ENCODE measurements around the gene LRR1. TPM values are rescaled to one million over a fixed set of nuclear protein-coding genes. Genes with fewer than 3 reads are reported as not detected.
"Not testable (repeated sequence)": the region's sequence is repeated elsewhere in the genome, so short reads cannot be mapped to it uniquely, and the experiment has no call there.

LRR1 gene
- total RNA-seq, 1 donor from 2014 or later = 42.0 TPM

DNA sequence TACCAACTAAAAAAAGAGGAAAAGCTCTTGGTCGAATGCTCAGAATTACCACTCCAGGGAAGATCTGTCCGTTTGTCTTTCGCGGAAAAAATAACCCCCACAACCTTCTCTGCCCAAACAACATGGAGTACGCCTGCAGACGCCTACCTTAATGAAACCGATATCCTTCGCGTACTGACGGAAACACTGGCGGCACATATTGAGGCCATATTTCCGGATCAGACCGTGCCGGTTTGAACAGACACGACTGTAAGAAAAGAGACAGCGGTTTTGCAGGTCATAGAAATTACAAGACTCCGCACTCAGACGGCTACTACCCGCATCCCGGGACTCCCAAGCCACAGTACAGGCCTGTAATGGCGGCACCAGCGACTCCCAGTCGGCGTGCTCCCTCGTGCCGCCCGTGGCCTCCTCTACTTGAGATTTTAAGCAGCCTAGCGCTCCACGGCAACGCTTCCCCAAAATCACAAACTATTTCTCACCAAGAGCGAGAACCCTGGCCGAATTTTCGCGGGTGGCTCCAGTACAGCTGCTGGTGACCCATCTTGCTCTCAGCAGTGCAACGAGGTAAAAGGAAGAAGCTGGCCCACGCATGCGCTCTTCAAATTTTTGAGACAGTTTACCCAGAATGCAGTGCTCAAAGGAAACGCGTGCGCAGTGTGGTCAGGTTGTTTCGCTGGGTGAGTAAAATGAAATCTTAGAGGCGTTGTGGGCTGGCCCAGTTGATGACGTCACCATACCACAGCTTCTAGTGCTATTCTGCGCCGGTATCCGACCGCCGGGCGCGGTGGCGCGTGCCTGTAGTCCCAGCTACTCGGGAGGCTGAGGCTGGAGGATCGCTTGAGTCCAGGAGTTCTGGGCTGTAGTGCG is 12.7 kb upstream of the LRR1 start, which contains the start of gene RPS29:
RPS29 (minus strand) TSS at position 578 of the 870 bp plus-strand sequence; CDS start at position 544, 34 bp downstream.
- intact Hi-C loops (cut with micrococcal nuclease) = loop anchor here (1.0 to 5.0 kb wide), 15 partner anchors 12 to 1656 kb away; partner anchors contain the start of genes DMAC2L, KLHDC2, L2HGDH and LRR1

DNA sequence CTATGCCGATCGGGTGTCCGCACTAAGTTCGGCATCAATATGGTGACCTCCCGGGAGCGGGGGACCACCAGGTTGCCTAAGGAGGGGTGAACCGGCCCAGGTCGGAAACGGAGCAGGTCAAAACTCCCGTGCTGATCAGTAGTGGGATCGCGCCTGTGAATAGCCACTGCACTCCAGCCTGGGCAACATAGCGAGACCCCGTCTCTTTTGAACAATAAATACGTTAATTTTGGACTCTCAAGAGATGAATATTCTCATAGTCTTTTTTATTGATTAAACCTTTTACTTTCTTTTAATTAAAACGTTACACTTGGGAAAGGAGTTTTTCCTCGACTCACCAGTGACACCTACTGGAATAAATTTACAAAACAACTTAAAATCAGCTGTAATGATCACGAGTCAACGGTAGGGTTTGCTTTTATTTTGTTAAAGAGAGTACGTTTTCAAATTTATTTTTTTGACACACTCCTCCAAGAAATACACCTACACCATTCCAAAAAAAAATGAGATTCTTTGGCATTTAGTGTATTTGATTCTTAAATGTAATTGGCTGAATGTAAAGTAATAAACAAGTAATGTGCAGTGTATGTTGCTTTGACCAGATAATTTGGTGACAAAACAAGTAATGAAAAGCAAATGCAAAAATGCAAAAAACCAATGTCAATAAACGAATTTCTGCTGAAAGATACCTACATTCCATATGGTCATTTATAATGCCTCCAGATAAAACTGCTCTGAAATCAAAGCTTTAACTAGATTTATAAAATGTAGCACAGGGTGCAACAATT is 11.9 kb upstream of the LRR1 start:
- intact Hi-C loops (cut with micrococcal nuclease) = loop anchor here (1.0 to 5.0 kb wide), 15 partner anchors 11 to 1655 kb away; partner anchors contain the start of genes DMAC2L, KLHDC2, L2HGDH and LRR1

DNA sequence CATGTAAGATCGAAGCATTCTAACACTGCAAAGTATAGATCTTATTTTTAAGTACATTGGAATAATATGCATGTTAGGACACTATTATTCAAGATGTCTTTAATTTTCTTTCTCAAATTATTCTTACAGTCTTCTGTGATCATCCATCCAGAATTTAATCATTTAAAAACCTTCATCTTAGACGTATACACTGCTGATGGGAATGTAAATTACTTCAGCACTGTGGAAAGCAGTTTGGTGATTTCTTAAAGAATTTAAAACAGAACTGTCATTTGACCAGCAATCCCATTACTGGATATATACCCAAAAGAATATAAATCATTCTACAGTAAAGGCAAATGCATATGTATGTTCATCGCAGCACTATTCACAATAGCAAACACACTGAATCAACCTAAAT is 9.4 kb upstream of the LRR1 start:
- intact Hi-C loops (cut with micrococcal nuclease) = loop anchor here (5.0 kb wide), 3 partner anchors 943 to 1653 kb away; partner anchors contain the start of genes MAP4K5 and TMX1

DNA sequence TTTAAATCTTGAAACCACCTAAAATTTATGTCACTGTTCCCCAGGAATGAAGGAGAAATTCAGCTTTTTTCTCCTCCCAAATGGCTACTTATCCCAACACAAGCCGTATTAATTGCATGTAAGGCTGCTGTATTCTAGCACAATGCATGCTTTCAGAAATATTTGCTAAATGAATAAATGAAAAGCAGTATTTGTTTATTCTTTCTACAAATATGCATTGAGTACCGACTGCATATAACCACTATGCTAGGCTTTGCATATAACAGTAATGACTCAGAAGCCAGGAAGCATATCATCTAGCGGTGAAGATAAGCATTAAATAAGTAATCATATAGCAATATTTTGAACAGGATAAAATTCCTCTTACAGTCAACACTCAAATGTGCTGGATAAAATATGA is 5.7 kb upstream of the LRR1 start:
- intact Hi-C loops (cut with micrococcal nuclease) = no loop called here

DNA sequence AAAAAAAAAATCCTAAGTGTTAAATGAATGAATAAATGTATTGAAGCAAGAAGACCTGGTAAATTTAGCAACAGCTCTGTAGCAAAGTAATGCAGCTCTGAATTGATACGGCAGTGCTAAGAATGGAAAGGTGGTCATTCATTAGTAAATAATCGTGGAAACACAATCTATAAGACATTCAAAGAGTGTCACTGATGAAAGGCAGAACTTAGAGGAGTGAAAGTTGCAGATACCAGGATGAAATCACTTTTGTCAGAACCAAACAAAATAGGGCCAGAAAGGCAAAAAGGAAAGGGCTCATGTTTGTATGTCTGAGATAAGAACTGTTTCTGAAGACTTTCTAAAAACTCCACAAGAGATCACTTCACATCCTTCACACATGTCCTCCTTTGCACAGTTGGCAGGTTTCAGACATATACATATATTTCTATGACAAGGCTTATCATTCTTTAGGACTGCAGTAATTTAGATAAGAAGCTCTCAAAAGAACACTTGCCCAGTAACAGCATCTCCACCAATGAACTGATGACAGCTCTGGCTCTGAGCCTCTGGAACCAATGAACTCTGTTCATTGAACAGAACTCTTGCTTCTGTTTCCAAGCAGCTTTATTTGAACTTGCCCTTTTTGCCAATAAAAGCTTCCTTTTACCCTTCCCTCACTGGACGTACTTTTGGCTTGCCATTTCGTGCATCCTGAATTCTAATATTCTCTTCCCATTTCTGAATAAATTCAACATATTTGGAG is 4.2 kb upstream of the LRR1 start:
- intact Hi-C loops (cut with micrococcal nuclease) = no loop called here

DNA sequence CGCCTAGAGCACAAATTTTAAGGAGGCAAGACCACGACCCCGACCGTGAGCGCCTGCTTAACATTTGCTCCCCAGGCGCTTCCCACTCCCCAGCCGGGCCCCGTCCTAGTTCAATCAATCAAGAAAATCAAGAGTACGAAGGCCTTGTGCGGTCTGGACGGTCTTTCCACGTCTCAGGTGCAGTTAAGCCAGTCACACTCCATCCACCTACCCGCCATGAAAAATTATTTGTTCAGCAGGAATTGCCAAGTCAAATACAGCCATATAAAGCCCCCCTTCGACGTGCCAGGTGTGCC is 603 bp upstream of the LRR1 start:
- intact Hi-C loops (cut with micrococcal nuclease) = loop anchor here (1.0 kb wide), 4 partner anchors 12 to 169 kb away; partner anchors contain the start of genes MGAT2, RPL36AL and RPS29

DNA sequence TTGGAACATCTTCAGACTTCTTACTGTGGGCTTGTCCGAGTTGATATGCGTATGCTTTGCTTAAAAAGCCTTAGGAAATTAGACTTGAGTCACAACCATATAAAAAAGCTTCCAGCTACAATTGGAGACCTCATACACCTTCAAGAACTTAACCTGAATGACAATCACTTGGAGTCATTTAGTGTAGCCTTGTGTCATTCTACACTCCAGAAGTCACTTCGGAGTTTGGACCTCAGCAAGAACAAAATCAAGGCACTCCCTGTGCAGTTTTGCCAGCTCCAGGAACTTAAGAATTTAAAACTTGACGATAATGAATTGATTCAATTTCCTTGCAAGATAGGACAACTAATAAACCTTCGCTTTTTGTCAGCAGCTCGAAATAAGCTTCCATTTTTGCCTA is 8.8 kb downstream of the LRR1 start:
- intact Hi-C loops (cut with micrococcal nuclease) = no loop called here

DNA sequence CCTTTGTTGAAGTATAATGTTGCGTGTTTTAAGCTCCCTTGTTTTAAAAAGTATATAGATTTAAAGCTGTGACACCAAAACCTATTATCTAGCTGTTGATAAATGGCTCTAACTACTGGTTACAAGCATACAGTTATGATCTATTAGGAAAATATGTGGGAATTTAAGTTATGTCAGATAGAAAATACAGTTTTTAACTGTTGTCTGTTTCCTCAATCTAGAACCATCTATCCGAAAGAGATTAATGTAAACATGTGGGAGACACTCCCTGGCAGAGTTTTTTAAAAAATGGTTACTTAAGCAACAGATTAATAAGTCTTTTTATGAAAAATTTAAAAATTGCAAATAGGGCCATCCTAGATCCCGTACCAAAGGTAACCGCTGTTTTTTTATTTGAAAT is 13.5 kb downstream of the LRR1 start:
- intact Hi-C loops (cut with micrococcal nuclease) = no loop called here

DNA sequence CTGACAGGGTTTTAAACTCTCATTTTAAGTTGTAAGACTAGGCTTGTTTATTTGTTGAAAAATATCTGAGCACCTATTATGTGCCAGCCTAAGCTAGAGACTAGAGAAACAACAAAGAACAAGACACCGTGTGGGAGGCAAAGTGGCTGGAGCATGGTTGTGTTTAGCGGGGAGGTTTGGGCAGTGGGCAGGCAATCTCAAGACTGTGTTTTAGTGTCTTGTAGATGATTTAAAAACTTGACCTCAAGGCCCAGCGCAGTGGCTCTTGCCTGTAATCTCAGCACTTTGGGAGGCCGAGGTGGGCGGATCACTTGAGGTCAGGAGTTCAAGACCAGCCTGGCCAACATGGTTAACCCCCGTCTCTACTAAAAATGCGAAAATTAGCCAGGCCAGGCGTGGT is 13.9 kb downstream of the LRR1 start:
- intact Hi-C loops (cut with micrococcal nuclease) = no loop called here

DNA sequence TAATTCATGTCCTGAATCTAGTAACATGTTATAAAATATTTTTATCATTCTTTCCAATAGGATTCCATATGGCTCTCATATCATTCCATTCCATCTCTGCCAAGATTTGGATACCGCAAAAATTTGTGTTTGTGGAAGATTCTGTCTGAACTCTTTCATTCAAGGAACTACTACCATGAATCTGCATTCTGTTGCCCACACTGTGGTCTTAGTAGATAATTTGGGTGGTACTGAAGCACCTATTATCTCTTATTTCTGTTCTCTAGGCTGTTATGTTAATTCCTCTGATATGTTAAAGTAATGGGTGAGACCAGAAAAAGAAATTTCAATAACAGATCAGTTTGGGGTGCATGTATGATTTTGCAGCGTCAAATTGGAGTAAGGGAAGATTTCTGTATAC is 15.5 kb downstream of the LRR1 start:
- intact Hi-C loops (cut with micrococcal nuclease) = no loop called here

DNA sequence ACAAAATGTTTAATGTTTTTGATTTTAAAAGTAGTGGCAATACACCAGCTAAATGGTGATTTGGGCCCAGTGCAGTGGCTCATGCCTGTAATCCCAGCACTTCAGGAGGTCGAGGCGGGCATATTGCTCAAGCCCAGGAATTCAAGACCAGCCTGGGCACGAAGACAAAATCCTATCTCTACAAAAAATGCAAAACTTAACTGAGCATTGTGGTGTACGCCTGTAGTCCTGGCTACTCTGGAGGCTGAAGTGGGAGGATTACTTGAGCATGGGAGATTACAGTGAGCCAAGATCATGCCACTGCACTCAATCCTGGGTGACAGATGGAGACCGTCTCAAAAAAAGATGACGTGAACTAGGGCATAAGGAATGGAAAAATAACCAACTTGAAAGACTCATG is 17.0 kb downstream of the LRR1 start:
- intact Hi-C loops (cut with micrococcal nuclease) = no loop called here

DNA sequence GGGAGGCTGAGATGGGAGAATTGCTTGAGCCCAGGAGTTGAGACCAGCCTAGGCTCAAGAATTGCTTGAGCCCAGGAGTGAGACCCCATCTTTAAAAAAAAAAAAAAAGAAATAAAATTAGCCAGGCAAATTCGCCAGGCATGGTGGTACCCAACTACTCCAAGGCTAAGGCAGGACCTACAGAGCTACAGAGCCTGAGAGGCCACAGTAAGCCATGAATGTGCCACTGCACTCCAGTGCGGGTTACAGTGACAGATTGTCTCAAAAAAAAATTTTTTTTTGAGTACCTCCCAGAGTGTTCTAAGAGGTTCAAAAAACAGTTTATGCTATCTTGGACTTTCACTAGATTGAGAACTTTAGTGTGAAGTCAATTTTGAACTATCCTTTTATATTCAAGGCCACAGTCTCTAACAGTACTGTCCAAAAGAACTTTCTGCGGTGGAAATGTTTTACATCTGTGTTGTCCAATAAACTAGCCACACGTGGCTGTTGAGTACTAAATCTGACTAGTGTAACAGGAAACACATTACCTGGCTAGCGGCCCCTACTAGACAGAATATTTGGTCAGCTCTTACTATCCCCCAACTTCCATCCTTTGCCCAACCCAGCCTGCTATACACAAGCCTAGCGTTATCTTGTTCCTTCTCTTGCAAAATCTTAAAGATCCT is 19.2 kb downstream of the LRR1 start:
- intact Hi-C loops (cut with micrococcal nuclease) = no loop called here

DNA sequence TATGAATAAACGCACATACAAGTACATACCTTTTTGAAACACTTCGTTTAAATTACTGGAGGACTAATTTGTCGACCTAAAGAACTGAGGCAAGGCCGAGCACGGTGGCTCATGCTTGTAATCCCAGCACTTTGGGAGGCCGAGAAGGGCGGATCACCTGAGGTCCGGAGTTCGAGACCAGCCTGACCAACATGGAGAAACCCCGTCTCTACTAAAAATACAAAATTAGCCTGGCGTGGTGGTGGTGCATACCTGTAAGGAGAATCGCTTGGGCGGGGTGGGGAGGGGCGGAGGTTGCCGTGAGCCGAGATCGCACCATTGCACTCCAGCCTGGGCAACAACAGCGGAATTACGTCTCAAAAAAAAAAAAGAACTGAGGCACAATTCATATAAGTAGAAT is 20.5 kb downstream of the LRR1 start:
- intact Hi-C loops (cut with micrococcal nuclease) = not testable (repeated sequence)

DNA sequence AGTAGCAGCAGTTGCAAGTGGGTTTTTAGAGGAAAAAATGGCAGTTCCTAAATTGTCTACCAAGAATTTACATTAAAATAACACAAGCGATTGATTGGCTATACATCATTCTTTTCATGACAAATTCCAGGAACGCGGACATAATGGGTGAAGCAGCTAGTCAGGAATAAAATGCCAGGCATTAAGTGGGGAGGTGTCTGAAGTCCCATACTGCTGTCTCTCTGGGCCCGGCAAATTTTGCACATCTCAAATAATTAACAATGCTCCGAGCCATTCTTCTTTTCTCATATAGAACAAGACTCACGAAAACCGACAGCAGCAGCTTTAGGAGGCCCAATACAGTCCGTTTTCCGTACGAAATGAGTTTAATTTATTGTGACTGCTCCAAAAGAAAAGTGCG is 21.0 kb downstream of the LRR1 start:
- intact Hi-C loops (cut with micrococcal nuclease) = loop anchor here (1.0 to 5.0 kb wide), 14 partner anchors 15 to 1107 kb away; partner anchors contain the start of genes DMAC2L, L2HGDH, LRR1 and NEMF

DNA sequence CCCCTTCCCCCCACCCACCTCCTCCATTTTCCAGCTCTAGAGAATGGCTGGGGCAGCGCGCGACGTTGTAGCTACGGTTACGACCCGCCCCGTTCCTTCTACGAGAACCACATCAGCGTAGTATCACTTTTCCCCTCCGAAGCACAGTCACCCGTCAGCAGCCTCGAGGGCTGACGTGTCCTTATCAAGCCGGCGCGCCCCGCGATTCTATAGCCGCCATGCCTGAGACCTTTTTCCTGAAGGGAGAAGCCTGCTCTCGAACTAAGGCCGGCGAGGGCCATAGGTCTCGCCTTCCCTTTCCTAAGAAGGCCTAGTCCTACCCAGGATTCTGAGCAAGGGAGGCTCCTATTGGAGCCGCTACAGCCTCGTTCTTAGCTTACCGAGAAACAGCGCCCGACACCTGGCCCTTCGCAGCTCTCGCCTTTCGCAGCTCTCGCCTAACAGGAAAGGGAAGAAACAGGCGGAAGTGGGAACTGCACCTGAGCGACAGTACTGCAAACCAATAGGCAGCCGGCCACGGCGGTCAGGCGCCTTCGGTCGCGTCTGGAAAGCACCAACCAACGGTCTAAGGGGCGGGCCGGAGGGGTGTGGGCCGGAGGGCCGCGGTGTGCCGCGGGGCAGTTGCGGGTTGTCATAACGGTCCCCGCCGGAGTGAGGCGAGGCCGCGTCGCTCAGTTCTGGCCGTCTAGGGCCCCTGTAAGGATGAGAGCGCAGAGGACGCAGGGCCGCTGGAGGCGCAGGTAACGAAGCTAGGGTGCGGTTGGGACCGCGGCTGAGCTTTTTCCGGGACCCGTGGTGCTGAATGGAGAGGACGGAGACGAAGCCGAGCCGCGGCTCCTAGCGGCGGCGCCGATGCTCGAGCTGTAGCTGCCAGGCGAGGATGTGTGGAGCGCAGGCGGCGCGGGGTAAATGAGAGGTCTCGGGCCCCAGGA is 21.7 kb downstream of the LRR1 start, which contains the start of the genes MGAT2 and RPL36AL:
MGAT2 (plus strand) TSS at position 618 of the 932 bp plus-strand sequence. CDS start 470 bp downstream, outside the sequence.
RPL36AL (minus strand) TSS at position 445 of the 932 bp plus-strand sequence. CDS start 1,522 bp downstream, outside the sequence.
- intact Hi-C loops (cut with micrococcal nuclease) = loop anchor here (1.0 to 5.0 kb wide), 14 partner anchors 14 to 1106 kb away; partner anchors contain the start of genes DMAC2L, L2HGDH, LRR1 and NEMF

DNA sequence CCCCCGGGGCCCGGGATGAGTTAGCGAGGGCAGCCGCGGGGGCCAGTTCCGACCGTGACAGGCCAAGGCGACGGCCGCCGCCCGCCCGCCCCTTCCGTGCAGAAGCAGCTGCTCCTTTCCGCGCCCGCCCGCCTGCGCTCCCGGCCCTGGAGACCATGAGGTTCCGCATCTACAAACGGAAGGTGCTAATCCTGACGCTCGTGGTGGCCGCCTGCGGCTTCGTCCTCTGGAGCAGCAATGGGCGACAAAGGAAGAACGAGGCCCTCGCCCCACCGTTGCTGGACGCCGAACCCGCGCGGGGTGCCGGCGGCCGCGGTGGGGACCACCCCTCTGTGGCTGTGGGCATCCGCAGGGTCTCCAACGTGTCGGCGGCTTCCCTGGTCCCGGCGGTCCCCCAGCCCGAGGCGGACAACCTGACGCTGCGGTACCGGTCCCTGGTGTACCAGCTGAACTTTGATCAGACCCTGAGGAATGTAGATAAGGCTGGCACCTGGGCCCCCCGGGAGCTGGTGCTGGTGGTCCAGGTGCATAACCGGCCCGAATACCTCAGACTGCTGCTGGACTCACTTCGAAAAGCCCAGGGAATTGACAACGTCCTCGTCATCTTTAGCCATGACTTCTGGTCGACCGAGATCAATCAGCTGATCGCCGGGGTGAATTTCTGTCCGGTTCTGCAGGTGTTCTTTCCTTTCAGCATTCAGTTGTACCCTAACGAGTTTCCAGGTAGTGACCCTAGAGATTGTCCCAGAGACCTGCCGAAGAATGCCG is 22.6 kb downstream of the LRR1 start:
- intact Hi-C loops (cut with micrococcal nuclease) = loop anchor here (2.0 to 5.0 kb wide), 4 partner anchors 351 to 741 kb away; partner anchors contain the start of gene SOS2

DNA sequence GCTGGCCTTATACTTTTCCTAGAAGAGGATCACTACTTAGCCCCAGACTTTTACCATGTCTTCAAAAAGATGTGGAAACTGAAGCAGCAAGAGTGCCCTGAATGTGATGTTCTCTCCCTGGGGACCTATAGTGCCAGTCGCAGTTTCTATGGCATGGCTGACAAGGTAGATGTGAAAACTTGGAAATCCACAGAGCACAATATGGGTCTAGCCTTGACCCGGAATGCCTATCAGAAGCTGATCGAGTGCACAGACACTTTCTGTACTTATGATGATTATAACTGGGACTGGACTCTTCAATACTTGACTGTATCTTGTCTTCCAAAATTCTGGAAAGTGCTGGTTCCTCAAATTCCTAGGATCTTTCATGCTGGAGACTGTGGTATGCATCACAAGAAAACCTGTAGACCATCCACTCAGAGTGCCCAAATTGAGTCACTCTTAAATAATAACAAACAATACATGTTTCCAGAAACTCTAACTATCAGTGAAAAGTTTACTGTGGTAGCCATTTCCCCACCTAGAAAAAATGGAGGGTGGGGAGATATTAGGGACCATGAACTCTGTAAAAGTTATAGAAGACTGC is 23.4 kb downstream of the LRR1 start:
- intact Hi-C loops (cut with micrococcal nuclease) = loop anchor here (5.0 kb wide), 2 partner anchors 350 to 740 kb away; no protein-coding TSS in a partner anchor

DNA sequence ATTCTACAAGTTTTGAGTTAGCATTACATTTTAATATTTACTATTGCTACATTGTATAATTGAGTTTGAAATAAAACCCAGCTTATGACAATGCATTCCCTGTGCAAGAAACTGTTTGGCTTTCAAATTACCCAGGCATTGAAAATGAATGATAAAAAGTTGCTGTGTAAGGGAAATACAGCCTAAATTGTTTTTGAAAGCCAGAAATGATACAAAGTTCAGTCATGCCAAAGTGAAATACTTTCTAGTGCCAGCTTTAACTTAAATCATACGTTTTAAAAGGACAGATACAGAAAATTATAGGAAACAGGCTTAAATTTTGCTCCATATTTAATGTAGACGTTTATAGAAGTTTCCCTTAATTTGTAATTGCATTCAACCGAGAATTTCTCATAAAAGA is 24.6 kb downstream of the LRR1 start:
- intact Hi-C loops (cut with micrococcal nuclease) = loop anchor here (5.0 kb wide), 2 partner anchors 349 to 739 kb away; no protein-coding TSS in a partner anchor

All from T-helper 1 cell treated with Interleukin-12 subunit alpha and Interleukin-12 subunit beta and Interleukin-4 antibody, amounts not matched to agents 30 ng/mL and 1 ng/mL, for 36 hours (primary cell).